GM18508 (cell line): ENCODE measurements around the gene PTPN18.
"Not testable (repeated sequence)": the region's sequence is repeated elsewhere in the genome, so short reads cannot be mapped to it uniquely, and the experiment has no call there.

Source experiments
- ATAC-seq: cut with Tn5 transposase; IDR thresholded peaks from one replicate; pipeline ENCODE4 v1.9.1; 2021; ENCODE audit warnings: moderate number of reproducible peaks; ENCODE audit not compliant: insufficient read depth, unreplicated experiment

The PTPN18 gene

GRCh38 chr2:130355578-130356431, at the start of gene PTPN18:
Gene PTPN18, plus strand, starts transcription at chr2:130356056. Its CDS starts 52 bp downstream, at chr2:130356108.
- peak; percentile 57 for ATAC-seq

GRCh38 chr2:130307850-130308249, 48.0 kb upstream of the PTPN18 start:
- ATAC-seq = no peak

GRCh38 chr2:130310881-130311280, 45.0 kb upstream of the PTPN18 start:
- ATAC-seq = no peak

- ATAC-seq = no peak
These were observed 42.0 kb upstream of the PTPN18 start for GRCh38 chr2:130313812-130314334.

- ATAC-seq = no peak
These were observed 41.5 kb upstream of the PTPN18 start for GRCh38 chr2:130314377-130314776.

- ATAC-seq = no peak
These were observed 39.3 kb upstream of the PTPN18 start for GRCh38 chr2:130316596-130316995.

GRCh38 chr2:130318906-130319305, 37.0 kb upstream of the PTPN18 start:
- no peak for ATAC-seq

GRCh38 chr2:130319536-130319935, 36.3 kb upstream of the PTPN18 start:
- ATAC-seq = no peak

GRCh38 chr2:130327703-130328527, 27.9 kb upstream of the PTPN18 start:
- no peak for ATAC-seq

GRCh38 chr2:130328710-130329109, 27.1 kb upstream of the PTPN18 start:
- no peak for ATAC-seq

GRCh38 chr2:130332271-130333073, 23.4 kb upstream of the PTPN18 start:
- ATAC-seq = peak; percentile 55

GRCh38 chr2:130333253-130333652, 22.6 kb upstream of the PTPN18 start:
- not testable (repeated sequence) for ATAC-seq

GRCh38 chr2:130334026-130334425, 21.8 kb upstream of the PTPN18 start:
- ATAC-seq = no peak

GRCh38 chr2:130335226-130335625, 20.6 kb upstream of the PTPN18 start:
- no peak for ATAC-seq

GRCh38 chr2:130336150-130336876, 19.5 kb upstream of the PTPN18 start:
- ATAC-seq = no peak

GRCh38 chr2:130336877-130337734, 18.8 kb upstream of the PTPN18 start:
- ATAC-seq = no peak

- ATAC-seq = no peak
These were observed 18.0 kb upstream of the PTPN18 start for GRCh38 chr2:130337735-130338325.

- no peak for ATAC-seq
These were observed 17.0 kb upstream of the PTPN18 start for GRCh38 chr2:130338793-130339345.
